Measurements from ENCODE around the gene CDC42BPG. TPM values are rescaled to one million over a fixed set of nuclear protein-coding genes. Genes with fewer than 3 reads are reported as not detected.

CDC42BPG gene
- total and polyA plus RNA-seq, 9 of the 15 experiments (the other 6 are each of a cell fraction or from before 2014, with no cell fraction given), result 0.04 to 8.8 (median 2.1) TPM

DNA sequence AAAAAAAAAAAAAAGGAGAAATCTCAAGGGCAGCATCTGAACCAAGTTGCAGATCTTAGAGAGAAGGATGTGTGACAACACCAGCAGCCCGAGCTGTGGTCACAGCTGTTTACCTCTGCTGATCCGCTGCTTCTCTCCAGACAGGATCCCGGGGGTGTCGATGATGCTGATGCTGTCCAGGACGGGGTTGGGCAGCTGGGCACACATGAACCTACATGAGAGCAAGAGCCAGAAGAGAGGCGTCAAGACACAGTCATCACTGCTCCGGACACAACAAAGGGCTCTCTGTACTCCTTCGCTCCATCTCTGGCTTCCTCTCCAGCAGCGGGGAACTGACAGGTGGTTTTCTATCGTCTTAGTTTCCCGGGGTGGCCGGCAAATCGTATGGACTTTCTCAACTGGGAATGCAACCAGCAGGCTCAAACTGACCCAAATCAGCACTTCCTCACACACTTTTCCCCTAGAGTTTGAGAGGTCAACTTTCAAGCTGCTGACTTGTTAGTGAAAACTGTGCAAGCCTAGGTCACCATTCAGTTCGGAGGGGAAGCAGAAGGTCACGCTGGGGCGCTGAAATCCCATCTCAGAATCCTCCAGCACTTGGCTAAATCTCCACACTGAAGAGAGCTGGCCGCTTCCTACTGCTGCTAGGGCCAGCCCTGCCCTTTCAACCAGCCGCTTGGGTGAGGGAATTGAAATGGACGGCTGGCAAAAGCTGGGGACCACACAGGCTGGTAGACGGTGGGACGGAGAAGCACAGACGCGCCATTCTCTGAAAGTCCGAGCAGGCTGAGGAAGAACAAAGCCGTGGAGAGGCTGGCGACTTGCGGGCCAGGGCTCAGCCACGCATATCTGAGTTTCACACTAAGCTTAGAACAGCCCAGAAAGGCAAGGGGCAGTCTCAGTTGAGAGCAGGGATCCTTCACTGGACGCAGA lies 30.1 kb upstream of the CDC42BPG start:
- Histone ChIP-seq H4K20me1 (replicated peaks; ENCODE audit: control insufficient read depth, insufficient read depth, low read length) (peaks cover 14% of the 10 kb centered on the region; the same call in 1 of the 2 replicates), H3K36me3 (ENCODE audit: control insufficient read depth, insufficient read depth, low read length) (peaks cover 44% of the 10 kb centered on the region; the same call in 2 of the 3 replicates)
- TF ChIP-seq, protein P1, sequence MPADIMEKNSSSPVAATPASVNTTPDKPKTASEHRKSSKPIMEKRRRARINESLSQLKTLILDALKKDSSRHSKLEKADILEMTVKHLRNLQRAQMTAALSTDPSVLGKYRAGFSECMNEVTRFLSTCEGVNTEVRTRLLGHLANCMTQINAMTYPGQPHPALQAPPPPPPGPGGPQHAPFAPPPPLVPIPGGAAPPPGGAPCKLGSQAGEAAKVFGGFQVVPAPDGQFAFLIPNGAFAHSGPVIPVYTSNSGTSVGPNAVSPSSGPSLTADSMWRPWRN (IDR thresholded peaks at IDR 0.05; ENCODE audit: low read depth), result no peak
- TF ChIP-seq, protein P2, sequence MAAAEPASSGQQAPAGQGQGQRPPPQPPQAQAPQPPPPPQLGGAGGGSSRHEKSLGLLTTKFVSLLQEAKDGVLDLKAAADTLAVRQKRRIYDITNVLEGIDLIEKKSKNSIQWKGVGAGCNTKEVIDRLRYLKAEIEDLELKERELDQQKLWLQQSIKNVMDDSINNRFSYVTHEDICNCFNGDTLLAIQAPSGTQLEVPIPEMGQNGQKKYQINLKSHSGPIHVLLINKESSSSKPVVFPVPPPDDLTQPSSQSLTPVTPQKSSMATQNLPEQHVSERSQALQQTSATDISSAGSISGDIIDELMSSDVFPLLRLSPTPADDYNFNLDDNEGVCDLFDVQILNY (CRISPR knock-in tag; IDR thresholded peaks at IDR 0.05), result no peak
- no peak for TF ChIP-seq RAD21 (CRISPR knock-in tag; conservative IDR thresholded peaks at IDR 0.05 in 1 of 2, IDR thresholded peaks at IDR 0.05 in 1 of 2)
- no peak for TF ChIP-seq NFIX (CRISPR knock-in tag; IDR thresholded peaks at IDR 0.05; ENCODE audit: low read depth)
- TF ChIP-seq ZNF224 (CRISPR knock-in tag; IDR thresholded peaks at IDR 0.05), result no peak
- no peak for TF ChIP-seq ZNF217 (CRISPR knock-in tag; IDR thresholded peaks at IDR 0.05)
- no peak for TF ChIP-seq PURB (CRISPR knock-in tag; IDR thresholded peaks at IDR 0.05; ENCODE audit: low read depth)
- TF ChIP-seq, protein P3, sequence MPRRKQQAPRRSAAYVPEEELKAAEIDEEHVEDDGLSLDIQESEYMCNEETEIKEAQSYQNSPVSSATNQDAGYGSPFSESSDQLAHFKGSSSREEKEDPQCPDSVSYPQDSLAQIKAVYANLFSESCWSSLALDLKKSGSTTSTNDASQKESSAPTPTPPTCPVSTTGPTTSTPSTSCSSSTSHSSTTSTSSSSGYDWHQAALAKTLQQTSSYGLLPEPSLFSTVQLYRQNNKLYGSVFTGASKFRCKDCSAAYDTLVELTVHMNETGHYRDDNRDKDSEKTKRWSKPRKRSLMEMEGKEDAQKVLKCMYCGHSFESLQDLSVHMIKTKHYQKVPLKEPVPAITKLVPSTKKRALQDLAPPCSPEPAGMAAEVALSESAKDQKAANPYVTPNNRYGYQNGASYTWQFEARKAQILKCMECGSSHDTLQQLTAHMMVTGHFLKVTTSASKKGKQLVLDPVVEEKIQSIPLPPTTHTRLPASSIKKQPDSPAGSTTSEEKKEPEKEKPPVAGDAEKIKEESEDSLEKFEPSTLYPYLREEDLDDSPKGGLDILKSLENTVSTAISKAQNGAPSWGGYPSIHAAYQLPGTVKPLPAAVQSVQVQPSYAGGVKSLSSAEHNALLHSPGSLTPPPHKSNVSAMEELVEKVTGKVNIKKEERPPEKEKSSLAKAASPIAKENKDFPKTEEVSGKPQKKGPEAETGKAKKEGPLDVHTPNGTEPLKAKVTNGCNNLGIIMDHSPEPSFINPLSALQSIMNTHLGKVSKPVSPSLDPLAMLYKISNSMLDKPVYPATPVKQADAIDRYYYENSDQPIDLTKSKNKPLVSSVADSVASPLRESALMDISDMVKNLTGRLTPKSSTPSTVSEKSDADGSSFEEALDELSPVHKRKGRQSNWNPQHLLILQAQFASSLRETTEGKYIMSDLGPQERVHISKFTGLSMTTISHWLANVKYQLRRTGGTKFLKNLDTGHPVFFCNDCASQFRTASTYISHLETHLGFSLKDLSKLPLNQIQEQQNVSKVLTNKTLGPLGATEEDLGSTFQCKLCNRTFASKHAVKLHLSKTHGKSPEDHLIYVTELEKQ (CRISPR knock-in tag; IDR thresholded peaks at IDR 0.05), result no peak
- TF ChIP-seq ZNF121 (CRISPR knock-in tag; conservative IDR thresholded peaks at IDR 0.05), result no peak
- no peak for TF ChIP-seq MTA2 (IDR thresholded peaks at IDR 0.05; ENCODE audit: low read depth)
- no peak for TF ChIP-seq ZNF3 (CRISPR knock-in tag; IDR thresholded peaks at IDR 0.05)
- TF ChIP-seq MEIS2 (IDR thresholded peaks at IDR 0.05; ENCODE audit: partially characterized antibody), result no peak

More for the DNA sequence above, 30.1 kb upstream of the CDC42BPG start:
- no peaks in the 10 kb centered on the region; a peak in 1 of 5 replicates for H3K27me3 ChIP-seq (ENCODE audit: control insufficient read depth in 2 of 2, insufficient read depth in 2 of 2, low read length in 2 of 2)
- H3K27ac ChIP-seq (ENCODE audit: extremely low read depth, low read depth, low read length), result no peak overlapping the region
- DNase-seq (ENCODE audit: extremely low read depth in 1 of 4, low spot score in 3 of 4) (no peak), FAIRE-seq (no peak), ATAC-seq (no peak)
- H3K9me1 ChIP-seq (ENCODE audit: control insufficient read depth, insufficient read depth, low read length), result no peaks in the 10 kb centered on the region
- no peak overlapping the region for H3K4me3 ChIP-seq
- H3K4me2 ChIP-seq (ENCODE audit: insufficient read depth, low read length), result no peak overlapping the region
- peak overlapping the region in 1 of 2 experiments; percentile 38; a peak in 2 of 4 replicates for H3K9ac ChIP-seq (ENCODE audit: insufficient read depth in 1 of 2, low read depth in 2 of 2, low read length in 2 of 2)
- ChIA-PET CTCF (ENCODE audit: low intra/inter-chr PET ratio) (no interaction called here), POLR2A (interaction anchor here (0.6 to 9.0 kb wide), 9 partner anchors 9 to 625 kb away, joined by 3 to 109 read pairs (median 4); no protein-coding TSS in a partner anchor)
- H3K79me2 ChIP-seq (ENCODE audit: control insufficient read depth, insufficient read depth, low read length), result peaks cover 80% of the 10 kb centered on the region
- H3K9me3 ChIP-seq (replicated peaks; ENCODE audit: control insufficient read depth, insufficient read depth, low read depth, low read length), result no peaks in the 10 kb centered on the region
- BruUV-seq (replicated peaks), result no TSS peak
- no peak overlapping the region for H2AFZ ChIP-seq (ENCODE audit: low read depth, low read length)
- 93% methylated on average over 28 of the region's 29 CpGs for WGBS (ENCODE audit: insufficient coverage, low coverage, missing lambda C conversion rate)
- in situ Hi-C loops (cut with MboI), result no loop called here
- intact Hi-C loops (cut with micrococcal nuclease), result no loop called here
- peaks cover 46 to 71% of the 10 kb centered on the region in 2 experiments for H3K4me1 ChIP-seq (replicated peaks in 1 of 2; ENCODE audit: control insufficient read depth in 2 of 2, insufficient read depth in 2 of 2, low read length in 2 of 2)

Data from K562 (cell line).